NCI-H2227 treated with DMSO at 0.1 percent for 48 hours (cell line): ENCODE results near the gene MROH2B.

Experiments
- DNase-seq: peaks from one replicate; lab custom pipeline; 2025; lab: John Stamatoyannopoulos, UW

The MROH2B gene

DNA sequence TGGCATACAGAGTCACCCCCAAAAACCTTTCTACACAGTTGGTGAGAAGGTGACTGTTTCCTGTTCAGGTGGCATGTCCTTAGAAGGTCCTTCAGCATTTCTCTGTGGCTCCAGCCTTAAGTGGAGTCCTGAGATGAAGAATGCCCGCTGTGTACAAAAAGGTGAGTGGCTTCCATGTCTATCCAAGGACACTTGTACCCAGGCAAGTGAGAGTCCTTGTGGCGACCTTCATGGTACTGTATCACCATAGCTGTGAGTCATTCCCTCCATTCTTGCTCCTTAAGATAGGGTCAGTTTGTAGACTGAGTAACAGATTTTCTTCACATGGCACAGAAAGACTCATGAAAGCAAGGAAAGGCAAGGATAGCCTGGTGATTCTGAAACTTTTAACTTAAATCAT lies 98.7 kb downstream of the MROH2B start:
- no peak for DNase-seq

DNA sequence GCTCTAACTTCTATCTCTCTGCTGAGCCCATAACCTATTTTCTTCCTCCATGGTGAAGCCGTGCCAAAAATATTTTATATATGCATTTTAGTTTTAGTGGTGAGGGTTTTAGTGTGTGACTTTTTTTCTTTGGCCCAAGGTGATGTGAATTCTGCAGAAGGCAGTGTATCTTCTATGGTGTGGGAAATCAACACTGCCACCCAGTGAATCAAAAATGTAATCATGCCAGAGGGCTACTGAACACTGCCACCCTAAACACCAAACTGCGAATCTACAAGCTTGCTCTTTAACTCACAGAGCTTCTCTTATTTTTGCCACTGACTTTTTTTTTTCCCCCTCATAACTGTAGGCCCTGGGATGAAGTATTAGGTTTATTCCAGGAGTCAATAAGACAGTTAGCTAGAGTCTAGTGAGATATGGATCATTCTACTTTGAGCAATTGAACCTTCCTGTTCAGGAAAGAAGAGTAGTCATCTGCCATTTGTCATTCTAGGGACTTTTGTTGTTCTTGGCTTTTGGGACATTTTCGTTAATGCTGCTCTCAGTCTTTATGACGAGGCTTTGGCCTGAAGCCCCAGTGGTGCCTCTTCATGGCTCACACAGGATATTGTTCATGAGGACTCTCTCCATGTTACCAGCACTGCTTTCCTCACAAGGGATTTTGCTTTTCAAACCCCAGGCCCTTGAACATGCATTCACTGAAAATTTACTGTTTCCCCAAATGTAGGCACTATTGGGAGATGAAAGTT lies 108.8 kb downstream of the MROH2B start:
- DNase-seq = no peak

DNA sequence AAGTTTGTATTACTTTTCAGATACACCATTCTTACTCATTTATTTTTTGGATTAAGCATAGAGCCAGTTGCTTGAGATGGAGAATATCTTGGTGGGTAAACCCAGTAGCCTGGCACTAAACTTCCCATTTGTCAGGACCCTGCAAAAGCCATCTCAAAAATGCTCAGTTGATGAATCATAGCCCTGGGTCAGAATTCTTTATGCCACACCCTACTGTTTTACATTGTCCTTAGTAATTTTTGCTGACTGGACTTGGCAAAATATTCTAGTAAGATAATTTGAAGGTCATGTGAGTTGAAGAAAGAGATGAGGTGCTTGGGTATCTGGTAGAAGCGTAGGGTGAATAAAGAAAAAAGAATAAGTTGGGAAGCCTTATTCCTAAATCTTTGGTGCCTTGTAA lies 111.1 kb downstream of the MROH2B start:
- DNase-seq = no peak

DNA sequence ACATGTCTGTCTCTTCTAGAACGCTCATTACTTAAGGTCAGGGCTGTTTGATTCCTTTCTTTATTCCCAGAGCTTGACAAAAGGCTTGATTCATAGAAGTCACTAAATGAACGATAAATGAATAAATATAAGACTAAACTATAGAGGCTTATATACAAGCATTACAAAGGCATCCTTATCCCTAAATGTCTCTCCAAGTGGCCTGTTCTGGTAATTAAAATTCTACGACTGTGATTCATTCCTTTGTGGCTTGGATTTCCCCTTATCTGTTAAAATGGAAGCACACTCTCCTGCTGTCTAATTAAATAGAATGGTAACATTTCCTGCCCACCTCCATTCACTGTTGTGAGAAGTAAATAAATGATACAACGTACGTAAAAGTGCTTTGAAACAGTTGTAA lies 112.3 kb downstream of the MROH2B start:
- no peak for DNase-seq

DNA sequence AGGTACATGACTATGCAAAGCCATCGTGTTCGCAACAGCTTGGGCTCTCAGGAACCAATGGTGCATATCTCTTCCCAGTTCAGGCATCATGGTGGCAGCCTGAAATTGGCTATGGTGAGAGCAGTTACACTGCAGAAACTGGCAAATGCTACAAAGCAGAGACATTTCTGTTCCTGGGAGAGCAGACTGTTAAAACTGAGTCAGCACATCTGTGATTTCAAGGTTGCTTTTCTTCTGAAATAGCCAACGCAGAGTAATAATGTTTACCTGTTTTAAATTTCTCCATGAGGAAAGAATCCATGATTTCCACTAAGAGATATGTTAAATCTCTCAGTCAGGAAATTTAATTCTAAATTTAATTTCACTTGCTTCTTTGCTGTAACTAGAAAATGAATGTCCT lies 114.1 kb downstream of the MROH2B start:
- DNase-seq = no peak

DNA sequence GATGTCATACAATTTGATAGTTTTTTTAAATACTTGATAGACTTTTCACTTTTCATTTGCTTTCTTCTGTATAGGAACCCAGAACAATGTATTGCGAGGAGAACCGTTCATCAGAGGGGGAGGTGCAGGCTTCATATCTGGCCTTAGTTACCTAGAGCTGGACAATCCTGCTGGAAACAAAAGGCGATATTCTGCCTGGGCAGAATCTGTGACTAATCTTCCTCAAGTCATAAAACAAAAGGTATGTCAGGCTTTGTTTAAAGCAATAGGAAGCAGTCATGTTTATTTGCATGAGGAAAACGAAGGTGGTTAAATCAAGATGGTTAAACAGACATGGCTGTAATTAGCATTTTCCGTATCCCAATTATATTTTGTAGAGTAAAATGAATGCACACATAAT lies 115.8 kb downstream of the MROH2B start:
- DNase-seq = no peak
